ENCODE results near the gene IL17F.

- TF ChIP-seq, protein P1, sequence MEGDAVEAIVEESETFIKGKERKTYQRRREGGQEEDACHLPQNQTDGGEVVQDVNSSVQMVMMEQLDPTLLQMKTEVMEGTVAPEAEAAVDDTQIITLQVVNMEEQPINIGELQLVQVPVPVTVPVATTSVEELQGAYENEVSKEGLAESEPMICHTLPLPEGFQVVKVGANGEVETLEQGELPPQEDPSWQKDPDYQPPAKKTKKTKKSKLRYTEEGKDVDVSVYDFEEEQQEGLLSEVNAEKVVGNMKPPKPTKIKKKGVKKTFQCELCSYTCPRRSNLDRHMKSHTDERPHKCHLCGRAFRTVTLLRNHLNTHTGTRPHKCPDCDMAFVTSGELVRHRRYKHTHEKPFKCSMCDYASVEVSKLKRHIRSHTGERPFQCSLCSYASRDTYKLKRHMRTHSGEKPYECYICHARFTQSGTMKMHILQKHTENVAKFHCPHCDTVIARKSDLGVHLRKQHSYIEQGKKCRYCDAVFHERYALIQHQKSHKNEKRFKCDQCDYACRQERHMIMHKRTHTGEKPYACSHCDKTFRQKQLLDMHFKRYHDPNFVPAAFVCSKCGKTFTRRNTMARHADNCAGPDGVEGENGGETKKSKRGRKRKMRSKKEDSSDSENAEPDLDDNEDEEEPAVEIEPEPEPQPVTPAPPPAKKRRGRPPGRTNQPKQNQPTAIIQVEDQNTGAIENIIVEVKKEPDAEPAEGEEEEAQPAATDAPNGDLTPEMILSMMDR (optimal IDR thresholded peaks at IDR 0.05 in 1 of 3, IDR thresholded peaks at IDR 0.05 in 1 of 3, conservative IDR thresholded peaks at IDR 0.05 in 1 of 3; ENCODE audit: extremely low read depth in 1 of 3, insufficient read depth in 2 of 3, low read length in 3 of 3): no peak
- TF ChIP-seq EZH2 (IDR thresholded peaks at IDR 0.05; ENCODE audit: low read length): no peak
Measured at GRCh38 chr6:52189974-52190373, 54.3 kb downstream of the IL17F start.
